ENCODE data around the gene TPO.
"Not testable (repeated sequence)": the region's sequence is repeated elsewhere in the genome, so short reads cannot be mapped to it uniquely, and the experiment has no call there.

DNA sequence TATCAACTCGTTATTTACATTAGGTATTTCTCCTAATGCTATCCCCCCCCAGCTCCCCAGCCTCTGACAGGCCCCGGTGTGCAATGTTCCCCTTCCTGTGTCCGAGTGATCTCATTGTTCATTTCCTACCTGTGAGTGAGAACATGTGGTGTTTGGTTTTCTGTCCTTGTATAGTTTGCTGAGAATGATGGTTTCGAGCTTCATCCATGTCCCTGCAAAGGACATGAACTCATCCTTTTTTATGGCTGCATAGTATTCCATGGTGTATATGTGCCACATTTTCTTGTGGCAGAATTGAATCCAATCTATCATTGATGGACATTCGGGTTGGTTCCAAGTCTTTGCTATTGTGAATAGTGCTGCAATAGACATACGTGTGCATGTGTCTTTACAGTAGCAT, 23.1 kb upstream of the TPO start:
- not testable (repeated sequence) for TF ChIP-seq EZH2 (IDR thresholded peaks at IDR 0.05; ENCODE audit: low read depth); CTCF (conservative IDR thresholded peaks at IDR 0.05)
